ENCODE results near the gene SMIM33.
A peak's percentile ranks its signal among the peaks of the same experiment; 100 is the strongest.

SMIM33 gene

GRCh38 chr5:139470821-139471300, at the start of gene SMIM33:
SMIM33 (plus strand) TSS chr5:139471004; CDS start chr5:139471122, 118 bp downstream.
- Histone ChIP-seq H3K4me2 (ENCODE audit: low read length) (no peak within 1 kb of the TSS), H3K4me3 (ENCODE audit: low read length) (no peak within 1 kb of the TSS), H3K36me3 (replicated peaks; ENCODE audit: low read depth, low read length) (no peaks in the 10 kb centered on the region), H3K27me3 (ENCODE audit: low read depth, low read length) (no peaks in the 10 kb centered on the region), H4K20me1 (ENCODE audit: insufficient read depth, low read length) (no peaks in the 10 kb centered on the region), H3K4me1 (ENCODE audit: low read length) (no peaks in the 10 kb centered on the region), H3K27ac (ENCODE audit: low read length) (no peak within 1 kb of the TSS), H2AFZ (ENCODE audit: low read depth, low read length) (no peak within 1 kb of the TSS), H3K9ac (ENCODE audit: low read length) (no peak within 1 kb of the TSS), H3K9me3 (ENCODE audit: insufficient read depth, low read length) (no peaks in the 10 kb centered on the region), H3K79me2 (ENCODE audit: low read length) (no peaks in the 10 kb centered on the region)
- TF ChIP-seq CTCF (IDR thresholded peaks at IDR 0.05; ENCODE audit: low read depth, low read length) (no peak), EZH2phosphoT487 (IDR thresholded peaks at IDR 0.05; ENCODE audit: low read depth) (no peak)

- TF ChIP-seq EZH2phosphoT487 (IDR thresholded peaks at IDR 0.05; ENCODE audit: low read depth) (no peak), CTCF (IDR thresholded peaks at IDR 0.05; ENCODE audit: low read depth, low read length) (peak; percentile 83)
- Histone ChIP-seq H3K27ac (ENCODE audit: low read length) (no peak overlapping the region), H2AFZ (ENCODE audit: low read depth, low read length) (no peak overlapping the region)
These were observed 48.4 kb upstream of the SMIM33 start for GRCh38 chr5:139422307-139422893.

GRCh38 chr5:139425497-139425896, 45.3 kb upstream of the SMIM33 start:
- Histone ChIP-seq H3K4me2 (ENCODE audit: low read length) (no peak overlapping the region), H3K4me3 (ENCODE audit: low read length) (no peak overlapping the region), H2AFZ (ENCODE audit: low read depth, low read length) (no peak overlapping the region), H3K79me2 (ENCODE audit: low read length) (no peaks in the 10 kb centered on the region), H3K36me3 (replicated peaks; ENCODE audit: low read depth, low read length) (no peaks in the 10 kb centered on the region), H3K9me3 (ENCODE audit: insufficient read depth, low read length) (no peaks in the 10 kb centered on the region), H4K20me1 (ENCODE audit: insufficient read depth, low read length) (no peaks in the 10 kb centered on the region), H3K9ac (ENCODE audit: low read length) (no peak overlapping the region), H3K4me1 (ENCODE audit: low read length) (0 out of 2 replicates have a peak, but pooled peaks cover 2% of the 10 kb centered on the region), H3K27ac (ENCODE audit: low read length) (no peak overlapping the region), H3K27me3 (ENCODE audit: low read depth, low read length) (no peaks in the 10 kb centered on the region)
- TF ChIP-seq EZH2phosphoT487 (IDR thresholded peaks at IDR 0.05; ENCODE audit: low read depth) (no peak), CTCF (IDR thresholded peaks at IDR 0.05; ENCODE audit: low read depth, low read length) (no peak)

More at GRCh38 chr5:139422307-139422893, 48.4 kb upstream of the SMIM33 start:
- H3K9me3 ChIP-seq (ENCODE audit: insufficient read depth, low read length) = no peaks in the 10 kb centered on the region
- H3K4me2 ChIP-seq (ENCODE audit: low read length) = peak overlapping the region; percentile 24; the same call in 1 of the 2 replicates
- H3K4me3 ChIP-seq (ENCODE audit: low read length) = no peak overlapping the region
- no peak overlapping the region for H3K9ac ChIP-seq (ENCODE audit: low read length)
- H3K36me3 ChIP-seq (replicated peaks; ENCODE audit: low read depth, low read length) = no peaks in the 10 kb centered on the region
- H3K27me3 ChIP-seq (ENCODE audit: low read depth, low read length) = no peaks in the 10 kb centered on the region
- no peaks in the 10 kb centered on the region for H3K79me2 ChIP-seq (ENCODE audit: low read length)
- H4K20me1 ChIP-seq (ENCODE audit: insufficient read depth, low read length) = no peaks in the 10 kb centered on the region
- 0 out of 2 replicates have a peak, but pooled peaks cover 2% of the 10 kb centered on the region for H3K4me1 ChIP-seq (ENCODE audit: low read length)

- Histone ChIP-seq H3K9me3 (ENCODE audit: insufficient read depth, low read length) (no peaks in the 10 kb centered on the region), H3K4me1 (ENCODE audit: low read length) (0 out of 2 replicates have a peak, but pooled peaks cover 2% of the 10 kb centered on the region), H3K4me2 (ENCODE audit: low read length) (no peak overlapping the region), H3K27ac (ENCODE audit: low read length) (no peak overlapping the region), H4K20me1 (ENCODE audit: insufficient read depth, low read length) (no peaks in the 10 kb centered on the region), H3K36me3 (replicated peaks; ENCODE audit: low read depth, low read length) (no peaks in the 10 kb centered on the region), H3K27me3 (ENCODE audit: low read depth, low read length) (no peaks in the 10 kb centered on the region), H3K4me3 (ENCODE audit: low read length) (no peak overlapping the region), H3K79me2 (ENCODE audit: low read length) (no peaks in the 10 kb centered on the region), H3K9ac (ENCODE audit: low read length) (no peak overlapping the region), H2AFZ (ENCODE audit: low read depth, low read length) (no peak overlapping the region)
- no peak for TF ChIP-seq EZH2phosphoT487 (IDR thresholded peaks at IDR 0.05; ENCODE audit: low read depth)
- TF ChIP-seq CTCF (IDR thresholded peaks at IDR 0.05; ENCODE audit: low read depth, low read length) = no peak
These were observed 44.5 kb upstream of the SMIM33 start for GRCh38 chr5:139426203-139426885.
